OCI-M2 (cell line): ENCODE results near the gene ARHGAP36.

ENCODE experiments used
- DNase-seq: peaks from one replicate; lab custom pipeline; 2025; ENCODE audit not compliant: unreplicated experiment; lab: John Stamatoyannopoulos, UW

ARHGAP36 gene

GRCh38 chrX:131068945-131069719, 11.0 kb downstream of the ARHGAP36 start:
- no peak for DNase-seq

DNA sequence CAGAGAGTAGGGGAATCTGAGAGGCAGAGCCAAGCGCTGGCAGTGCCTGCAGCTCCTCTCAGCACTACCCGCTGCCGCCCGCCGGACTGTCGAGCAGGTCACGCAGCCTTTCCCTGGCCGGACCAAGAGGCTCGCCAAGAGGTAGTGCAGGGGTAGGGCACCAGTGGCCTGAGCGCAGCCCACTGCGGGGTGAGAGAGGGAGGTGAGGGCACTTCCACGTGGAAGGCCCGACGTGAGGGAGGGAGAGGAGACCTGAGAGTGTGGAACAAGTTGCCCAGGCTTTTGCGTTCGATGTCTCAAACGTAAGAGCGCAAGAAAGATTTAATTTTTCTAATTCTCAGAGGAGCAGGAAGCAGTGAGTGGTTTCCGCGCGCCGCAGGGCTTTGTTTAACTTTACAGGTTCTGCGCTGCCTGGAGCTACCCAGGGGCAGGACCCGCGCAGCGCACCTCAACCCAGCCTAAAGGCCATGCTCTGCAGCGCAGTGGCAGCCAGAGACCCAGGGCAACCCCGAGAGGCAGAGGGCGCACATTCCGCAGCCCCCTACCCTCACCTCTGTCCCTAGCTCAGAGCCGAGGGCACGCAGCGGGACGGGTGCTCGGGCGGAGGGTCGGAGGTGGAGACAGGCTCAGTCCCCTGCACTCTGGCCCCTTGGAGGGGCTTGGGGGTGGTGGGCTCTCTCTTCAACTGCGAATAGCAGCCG, 14.9 kb downstream of the ARHGAP36 start:
- DNase-seq, result no peak

DNA sequence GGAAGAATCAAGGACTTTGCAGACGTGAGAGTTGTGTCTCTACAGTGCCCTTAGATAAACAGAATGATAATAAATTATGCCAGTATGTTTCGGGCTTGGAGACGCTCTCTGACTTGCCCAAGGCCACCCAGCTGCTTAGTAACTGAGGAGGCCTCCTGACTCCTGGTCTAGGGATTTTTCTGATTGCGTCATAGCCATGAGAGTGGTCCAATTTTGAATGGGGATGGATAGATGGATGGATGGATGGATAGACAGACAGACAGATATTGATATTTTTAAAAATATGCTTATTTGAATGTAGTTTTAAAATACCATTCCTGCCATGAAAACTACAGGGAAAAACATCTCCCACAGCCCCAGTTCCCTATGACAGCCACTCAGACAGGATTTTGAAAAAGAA, 15.5 kb downstream of the ARHGAP36 start:
- DNase-seq, result no peak

DNA sequence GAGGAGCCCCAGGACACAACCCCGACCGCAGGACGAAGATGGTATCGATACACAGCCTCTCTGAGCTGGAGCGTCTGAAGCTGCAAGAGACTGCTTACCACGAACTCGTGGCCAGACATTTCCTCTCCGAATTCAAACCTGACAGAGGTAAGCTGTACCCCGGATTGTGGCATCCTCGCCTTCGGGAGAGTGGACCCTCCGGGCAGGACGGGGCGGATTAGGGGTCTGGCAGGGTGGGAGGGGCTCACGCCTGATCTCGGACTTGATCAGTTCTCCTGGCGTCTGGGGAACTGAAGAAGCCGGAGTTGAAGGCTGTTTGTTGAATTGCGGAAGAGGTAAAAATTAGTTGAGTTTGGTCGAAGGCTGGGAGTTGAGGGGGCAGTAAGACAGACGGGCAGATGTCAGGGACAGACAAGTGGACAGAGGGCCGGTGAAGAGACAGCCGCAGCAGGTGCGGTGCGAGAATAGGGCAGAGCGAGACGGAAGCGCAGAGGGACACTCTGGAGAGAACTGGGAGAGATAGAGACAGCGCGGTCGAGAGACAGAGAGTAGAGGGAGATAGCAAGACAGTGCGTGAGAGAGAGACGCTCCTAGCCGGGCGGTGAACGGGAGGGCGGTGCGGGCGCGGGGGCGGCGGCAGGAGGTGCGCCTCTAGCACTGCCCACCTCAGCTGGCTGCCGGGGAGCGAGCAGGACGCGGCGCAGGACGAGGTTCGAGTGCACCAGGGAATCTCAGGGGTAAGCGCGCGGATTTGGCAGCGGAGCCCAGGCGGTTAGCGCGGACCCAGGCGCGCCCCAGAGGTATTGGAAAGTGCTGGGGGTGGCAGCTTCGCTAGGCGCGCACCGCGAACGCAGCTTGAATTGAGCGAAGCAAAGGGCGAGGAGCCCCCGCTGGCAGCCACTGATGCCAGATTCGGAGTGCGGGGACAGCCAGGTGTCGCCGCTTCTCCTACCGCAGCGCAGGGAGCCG, 23.9 kb downstream of the ARHGAP36 start:
- no peak for DNase-seq

GRCh38 chrX:131083510-131084142, 25.5 kb downstream of the ARHGAP36 start:
- DNase-seq, result no peak

GRCh38 chrX:131084145-131084544, 26.0 kb downstream of the ARHGAP36 start:
- DNase-seq, result no peak

- no peak for DNase-seq
Observed at GRCh38 chrX:131136776-131137175, 78.6 kb downstream of the ARHGAP36 start.

GRCh38 chrX:131139072-131139471, 80.9 kb downstream of the ARHGAP36 start:
- DNase-seq, result no peak
